CD14-positive monocyte (primary cell): Measurements from ENCODE around the gene THSD7B. TPM values are rescaled to one million over a fixed set of nuclear protein-coding genes. Genes with fewer than 3 reads are reported as not detected.

Source experiments
- DNase-seq, 3 donors: peaks; one replicate each; pipeline ENCODE4 v3.0.0-alpha.2; 2011 to 2022
- H2AFZ ChIP-seq: 2 replicates; pipeline ENCODE4 v1.6.0; 2012; ENCODE audit warnings: mild to moderate bottlenecking, low read depth, low read length, inconsistent platforms; ENCODE audit not compliant: insufficient read depth, poor library complexity, severe bottlenecking
- H3K27ac ChIP-seq, 2 donors: 1 replicate in 1 of 2; 2 replicates in 1 of 2; pipeline ENCODE4 v1.5.1; 2012 to 2013; ENCODE audit warnings: low read length in 2 of 2, control low read depth in 1 of 2, inconsistent platforms in 1 of 2, low read depth in 1 of 2, mild to moderate bottlenecking in 1 of 2
- H3K27me3 ChIP-seq, 2 donors: one replicate each; pipeline versions ENCODE4 v1.6.0 to v1.6.1; 2011 to 2013; ENCODE audit warnings: low read length in 2 of 2; ENCODE audit not compliant: control insufficient read depth in 2 of 2, insufficient read depth in 2 of 2
- H3K36me3 ChIP-seq, 2 donors: replicated peaks in 1 of 2; 1 replicate in 1 of 2; 2 replicates in 1 of 2; pipeline versions ENCODE4 v1.5.1 to v1.6.1; 2012 to 2013; ENCODE audit warnings: low read length in 2 of 2, control low read depth in 1 of 2, inconsistent platforms in 1 of 2, mild to moderate bottlenecking in 1 of 2; ENCODE audit not compliant: insufficient read depth in 2 of 2, control insufficient read depth in 1 of 2
- H3K4me1 ChIP-seq, 2 donors: 1 replicate in 1 of 2; 2 replicates in 1 of 2; pipeline versions ENCODE4 v1.5.1 to v1.6.1; 2012 to 2013; ENCODE audit warnings: low read length in 2 of 2, control low read depth in 1 of 2, inconsistent platforms in 1 of 2, mild to moderate bottlenecking in 1 of 2, moderate library complexity in 1 of 2; ENCODE audit not compliant: insufficient read depth in 2 of 2, control insufficient read depth in 1 of 2
- H3K4me2 ChIP-seq: replicated peaks from 2 replicates; pipeline ENCODE3; 2012; ENCODE audit warnings: low read length, moderate library complexity, mild to moderate bottlenecking; ENCODE audit not compliant: poor library complexity, severe bottlenecking; ENCODE audit errors: extremely low read depth
- H3K4me3 ChIP-seq, 3 experiments: fragments of 200-600 bp in 1 of 3; sonication (generic) in 1 of 3; replicated peaks in 1 of 3; 1 replicate in 2 of 3; 2 replicates in 1 of 3; pipeline ENCODE4 v1.5.1; 2011 to 2013; ENCODE audit warnings: low read length in 3 of 3, mild to moderate bottlenecking in 3 of 3, control low read depth in 2 of 3, low read depth in 2 of 3, inconsistent platforms in 1 of 3, moderate library complexity in 1 of 3
- H3K79me2 ChIP-seq: 2 replicates; pipeline ENCODE4 v1.6.0; 2012; ENCODE audit warnings: mild to moderate bottlenecking, control low read depth, inconsistent platforms, low read length, moderate library complexity; ENCODE audit not compliant: insufficient read depth
- H3K9ac ChIP-seq: 2 replicates; pipeline ENCODE4 v1.6.0; 2017; ENCODE audit warnings: low read length, mild to moderate bottlenecking; ENCODE audit not compliant: insufficient read depth, poor library complexity, severe bottlenecking
- H3K9me3 ChIP-seq, 2 donors: replicated peaks in 1 of 2; 1 replicate in 1 of 2; 2 replicates in 1 of 2; pipeline versions ENCODE4 v1.5.1 to v1.6.1; 2012 to 2013; ENCODE audit warnings: low read length in 2 of 2, control low read depth in 1 of 2; ENCODE audit not compliant: control insufficient read depth in 1 of 2, insufficient read depth in 1 of 2
- H4K20me1 ChIP-seq: 2 replicates; pipeline ENCODE4 v1.6.0; 2012; ENCODE audit warnings: mild to moderate bottlenecking, low read length, control low read depth, moderate library complexity; ENCODE audit not compliant: insufficient read depth
- H3K27ac Mint-ChIP-seq, 7 donors: one replicate each; pipeline ENCODE4 v1.8.0; 2020; ENCODE audit warnings: mild to moderate bottlenecking in 7 of 7, mixed read lengths in 7 of 7, moderate library complexity in 6 of 7, inconsistent platforms in 2 of 7
- H3K27me3 Mint-ChIP-seq, 3 donors: one replicate each; pipeline ENCODE4 v1.8.0; 2021 to 2022; ENCODE audit warnings: low read depth in 3 of 3, mild to moderate bottlenecking in 3 of 3, mixed read lengths in 3 of 3, moderate library complexity in 3 of 3, inconsistent platforms in 1 of 3
- H3K36me3 Mint-ChIP-seq, 2 donors: one replicate each; pipeline ENCODE4 v1.8.0; 2020; ENCODE audit warnings: mixed read lengths in 2 of 2, inconsistent platforms in 1 of 2, mild to moderate bottlenecking in 1 of 2
- H3K4me1 Mint-ChIP-seq: one replicate; pipeline ENCODE4 v1.8.0; 2020; ENCODE audit warnings: mild to moderate bottlenecking, mixed read lengths
- H3K4me3 Mint-ChIP-seq, 2 donors: one replicate each; pipeline ENCODE4 v1.8.0; 2020; ENCODE audit warnings: mild to moderate bottlenecking in 2 of 2, mixed read lengths in 2 of 2, moderate library complexity in 1 of 2
- H3K9me3 Mint-ChIP-seq, 7 donors: one replicate each; pipeline ENCODE4 v1.8.0; 2020 to 2022; ENCODE audit warnings: mixed read lengths in 7 of 7, mild to moderate bottlenecking in 6 of 7, moderate library complexity in 6 of 7, inconsistent platforms in 2 of 7
- CTCF ChIP-seq: fragments of 200-600 bp; IDR thresholded peaks from one replicate; pipeline ENCODE4 v1.8.0; 2022; ENCODE audit warnings: antibody characterized with exemption, mild to moderate bottlenecking
- WGBS: methylation state at CpG from one replicate; pipeline ENCODE4 v1.1.5; 2013; ENCODE audit warnings: missing lambda C conversion rate; ENCODE audit not compliant: insufficient coverage; 5-methylcytosine and 5-hydroxymethylcytosine counted together
- intact Hi-C, 2 donors: fragments of 100-400 bp; cut with micrococcal nuclease; formaldehyde crosslinking; loops; one replicate each; pipeline versions ENCODE4 v1.15.0 to v1.15.1; 2023
- polyA plus RNA-seq, 3 donors: library from polyadenylated mRNA; depleted of rRNA in 1 of 3; unstranded in 2 of 3; stranded (reverse) in 1 of 3; fragments of 300-500 nt in 2 of 3; fragments of >200 nt in 1 of 3; fragmentation: Illumina TruSeq in 2 of 3; gene quantifications; 1 replicate in 2 of 3; 2 replicates in 1 of 3; pipeline ENCODE4 v1.2.3, GENCODE V29; 2012 to 2021

THSD7B gene
- polyA plus RNA-seq, 3 donors, result not detected

- H3K27me3 Mint-ChIP-seq, result peaks cover 0 to 2% (median 2%) of the 10 kb centered on the region in 3 donors
- Histone ChIP-seq H3K4me2 (no peak overlapping the region), H3K27ac (no peak overlapping the region), H3K4me3 (no peak overlapping the region), H3K27me3 (no peaks in the 10 kb centered on the region), H3K9ac (no peak overlapping the region), H3K4me1 (no peaks in the 10 kb centered on the region), H2AFZ (no peak overlapping the region), H3K79me2 (no peaks in the 10 kb centered on the region), H3K36me3 (no peaks in the 10 kb centered on the region), H4K20me1 (no peaks in the 10 kb centered on the region), H3K9me3 (no peaks in the 10 kb centered on the region)
- no peaks in the 10 kb centered on the region for H3K36me3 Mint-ChIP-seq
- no peak overlapping the region for H3K27ac Mint-ChIP-seq
- WGBS, result no CpG with 5 or more reads among the region's 2 CpGs
- H3K4me3 Mint-ChIP-seq, result no peak overlapping the region
- no peaks in the 10 kb centered on the region for H3K4me1 Mint-ChIP-seq
- intact Hi-C loops, result no loop called here
- no peaks in the 10 kb centered on the region for H3K9me3 Mint-ChIP-seq
- TF ChIP-seq CTCF, result no peak
- no peak for DNase-seq
Observed at GRCh38 chr2:136741471-136741870, 23.9 kb upstream of the THSD7B start.

- DNase-seq, result no peak
- no peak overlapping the region for H3K4me2 ChIP-seq
- peaks cover 0 to 6% (median 0%) of the 10 kb centered on the region in 3 donors for H3K27me3 Mint-ChIP-seq
- no peak for TF ChIP-seq CTCF
- no peak overlapping the region for H3K27ac Mint-ChIP-seq
- peaks cover 0 to 2% (median 0%) of the 10 kb centered on the region in 7 donors for H3K9me3 Mint-ChIP-seq
- no peak overlapping the region for H3K4me3 ChIP-seq
- H4K20me1 ChIP-seq, result no peaks in the 10 kb centered on the region
- no peak overlapping the region for H2AFZ ChIP-seq
- no peaks in the 10 kb centered on the region for H3K27me3 ChIP-seq
- no peaks in the 10 kb centered on the region for H3K4me1 Mint-ChIP-seq
- H3K9ac ChIP-seq, result no peak overlapping the region
- H3K27ac ChIP-seq, result no peak overlapping the region
- H3K9me3 ChIP-seq, result no peaks in the 10 kb centered on the region
- no peaks in the 10 kb centered on the region for H3K79me2 ChIP-seq
- intact Hi-C loops, result no loop called here
- H3K36me3 Mint-ChIP-seq, result no peaks in the 10 kb centered on the region
- H3K4me1 ChIP-seq, result no peaks in the 10 kb centered on the region
- H3K36me3 ChIP-seq, result no peaks in the 10 kb centered on the region
- no CpG with 5 or more reads among the region's 2 CpGs for WGBS
- H3K4me3 Mint-ChIP-seq, result no peak overlapping the region
Observed at GRCh38 chr2:136750065-136750464, 15.3 kb upstream of the THSD7B start.
